HEK293 (cell line): ENCODE results near the gene PTCSC3.

Source experiments
- CTCF ChIA-PET: fragments of 350-600 bp; formaldehyde crosslinking; extraction: SDS; loops from one replicate; lab custom pipeline; 2021; ENCODE audit warnings: antibody characterized with exemption; lab: Yijun Ruan, JAX
- POLR2A ChIA-PET: fragments of 300-600 bp; formaldehyde crosslinking; extraction: SDS; loops from one replicate; lab custom pipeline; 2020; ENCODE audit warnings: antibody characterized with exemption, inconsistent platforms; lab: Yijun Ruan, JAX
- H3K27ac ChIP-seq: fragments of 200-500 bp; sonication (Bioruptor generic); 2 replicates; pipeline ENCODE4 v1.5.1; 2014; ENCODE audit warnings: low read depth, low read length, control low read depth, inconsistent platforms; ENCODE audit errors: extremely low read depth
- H3K36me3 ChIP-seq, 2 experiments: fragments of 200-500 bp in 1 of 2; sonication (Bioruptor generic) in 1 of 2; 1 replicate in 1 of 2; 2 replicates in 1 of 2; pipeline ENCODE4 v1.5.1; 2014 to 2017; ENCODE audit warnings: inconsistent platforms in 2 of 2, low read length in 2 of 2; ENCODE audit not compliant: control insufficient read depth in 2 of 2, insufficient read depth in 1 of 2
- H3K4me1 ChIP-seq: fragments of 200-500 bp; sonication (Bioruptor generic); 2 replicates; pipeline ENCODE4 v1.5.1; 2014; ENCODE audit warnings: mild to moderate bottlenecking, low read length, inconsistent platforms; ENCODE audit not compliant: control insufficient read depth, insufficient read depth
- H3K4me3 ChIP-seq: 2 replicates; pipeline ENCODE4 v1.5.1; 2011; ENCODE audit warnings: low read depth, mild to moderate bottlenecking, control low read depth, low read length, moderate library complexity
- H3K9me3 ChIP-seq: fragments of 200-500 bp; sonication (Bioruptor generic); 2 replicates; pipeline ENCODE4 v1.5.1; 2014; ENCODE audit warnings: low read depth, low read length, inconsistent platforms; ENCODE audit not compliant: control insufficient read depth, insufficient read depth
- GLI2 ChIP-seq: fragments of 450-650 bp; formaldehyde crosslinking; IDR thresholded peaks from 2 replicates; pipeline ENCODE4; 2017; ENCODE audit warnings: missing biosample characterization, missing genetic modification characterization, low read depth, borderline replicate concordance
- KLF8 ChIP-seq: fragments of 450-650 bp; formaldehyde crosslinking; IDR thresholded peaks from 2 replicates; pipeline ENCODE4 v1.5.1; 2016; ENCODE audit warnings: missing biosample characterization, missing genetic modification characterization
- MEIS1 ChIP-seq: sonication (generic); formaldehyde crosslinking; IDR thresholded peaks from 2 replicates; pipeline ENCODE4 v1.8.1; 2022; ENCODE audit warnings: missing genetic modification reagents, mild to moderate bottlenecking, borderline replicate concordance
- ZBTB8A ChIP-seq: fragments of 450-650 bp; formaldehyde crosslinking; IDR thresholded peaks from 2 replicates; pipeline ENCODE4 v1.5.1; 2016; ENCODE audit warnings: missing biosample characterization, missing genetic modification characterization
- ZNF2 ChIP-seq: fragments of 450-650 bp; formaldehyde crosslinking; IDR thresholded peaks from 2 replicates; pipeline ENCODE4 v1.5.1; 2016; ENCODE audit warnings: missing biosample characterization, missing genetic modification characterization
- ZNF239 ChIP-seq: fragments of 450-650 bp; formaldehyde crosslinking; IDR thresholded peaks from 2 replicates; pipeline ENCODE4 v1.5.1; 2016; ENCODE audit warnings: missing biosample characterization, missing genetic modification characterization
- ZNF274 ChIP-seq, 2 experiments: fragments of 200-500 bp in 1 of 2; fragments of 450-650 bp in 1 of 2; sonication (Bioruptor generic) in 1 of 2; formaldehyde crosslinking in 1 of 2; IDR thresholded peaks; 2 replicates each; pipeline versions ENCODE4 v1.5.1 to v1.6.1; 2014 to 2016; ENCODE audit warnings: borderline replicate concordance in 1 of 2, inconsistent platforms in 1 of 2, low read length in 1 of 2, missing biosample characterization in 1 of 2, missing genetic modification characterization in 1 of 2
- ZNF350 ChIP-seq: fragments of 450-650 bp; formaldehyde crosslinking; IDR thresholded peaks from 2 replicates; pipeline ENCODE4 v1.5.0; 2017; ENCODE audit warnings: missing biosample characterization, mild to moderate bottlenecking, missing genetic modification characterization
- ZNF366 ChIP-seq: fragments of 450-650 bp; formaldehyde crosslinking; conservative IDR thresholded peaks from 2 replicates; pipeline ENCODE4 v1.5.1; 2016; ENCODE audit warnings: missing biosample characterization, missing genetic modification characterization
- ZNF555 ChIP-seq: fragments of 450-650 bp; formaldehyde crosslinking; conservative IDR thresholded peaks from 2 replicates; pipeline ENCODE4 v1.5.1; 2017; ENCODE audit warnings: missing biosample characterization, mild to moderate bottlenecking, missing genetic modification characterization, inconsistent platforms
- ZNF561 ChIP-seq: fragments of 450-650 bp; IDR thresholded peaks from 2 replicates; pipeline ENCODE4 v1.5.1; 2018; ENCODE audit warnings: missing biosample characterization, missing genetic modification characterization, borderline replicate concordance
- ZNF791 ChIP-seq: fragments of 450-650 bp; formaldehyde crosslinking; IDR thresholded peaks from 2 replicates; pipeline ENCODE4 v1.5.1; 2016; ENCODE audit warnings: missing biosample characterization, missing genetic modification characterization
- ZXDB ChIP-seq: fragments of 450-650 bp; formaldehyde crosslinking; IDR thresholded peaks from 2 replicates; pipeline ENCODE4 v1.5.1; 2016; ENCODE audit warnings: missing biosample characterization, missing genetic modification characterization
- TF ChIP-seq, protein P1 (sequence below): fragments of 450-650 bp; formaldehyde crosslinking; IDR thresholded peaks from 2 replicates; pipeline ENCODE4 v1.5.1; 2017; ENCODE audit warnings: missing biosample characterization, missing genetic modification characterization
- TF ChIP-seq, protein P2 (sequence below): fragments of 450-650 bp; formaldehyde crosslinking; IDR thresholded peaks from 2 replicates; pipeline ENCODE4 v1.5.1; 2016; ENCODE audit warnings: missing biosample characterization, missing genetic modification characterization, low read depth
- TF ChIP-seq, protein P3 (sequence below): fragments of 450-650 bp; formaldehyde crosslinking; IDR thresholded peaks from 2 replicates; pipeline ENCODE4 v1.5.1; 2016; ENCODE audit warnings: missing biosample characterization, missing genetic modification characterization
- TF ChIP-seq, protein P4 (sequence below): fragments of 450-650 bp; formaldehyde crosslinking; IDR thresholded peaks from 2 replicates; pipeline ENCODE4 v1.5.1; 2017; ENCODE audit warnings: missing biosample characterization, missing genetic modification characterization
- TF ChIP-seq, protein P5 (sequence below): fragments of 450-650 bp; formaldehyde crosslinking; IDR thresholded peaks from 2 replicates; pipeline ENCODE4 v1.5.1; 2016; ENCODE audit warnings: missing biosample characterization, missing genetic modification characterization

PTCSC3 gene

DNA sequence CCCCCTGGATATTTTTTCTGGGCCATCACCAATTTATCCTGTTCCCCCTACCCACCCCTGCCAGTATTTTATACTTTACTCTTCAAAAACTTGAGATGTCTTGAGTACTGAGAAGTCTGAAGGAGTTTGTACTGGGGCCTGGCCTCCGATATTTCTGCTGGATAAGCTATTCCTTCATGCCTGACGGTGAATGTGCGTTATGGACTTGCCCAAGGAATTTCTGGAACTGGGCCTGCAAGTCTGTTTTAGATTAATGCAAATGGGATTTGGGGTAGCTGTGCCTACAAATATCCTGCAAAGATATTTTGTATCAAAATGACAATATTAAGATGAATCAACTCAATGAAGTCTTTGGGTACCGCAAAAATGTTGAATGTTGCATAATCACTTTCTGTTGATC lies at the start of gene PTCSC3:
Gene PTCSC3 (minus strand): TSS at position 199 of the 400 bp plus-strand sequence.
- CTCF ChIA-PET = no interaction called here

DNA sequence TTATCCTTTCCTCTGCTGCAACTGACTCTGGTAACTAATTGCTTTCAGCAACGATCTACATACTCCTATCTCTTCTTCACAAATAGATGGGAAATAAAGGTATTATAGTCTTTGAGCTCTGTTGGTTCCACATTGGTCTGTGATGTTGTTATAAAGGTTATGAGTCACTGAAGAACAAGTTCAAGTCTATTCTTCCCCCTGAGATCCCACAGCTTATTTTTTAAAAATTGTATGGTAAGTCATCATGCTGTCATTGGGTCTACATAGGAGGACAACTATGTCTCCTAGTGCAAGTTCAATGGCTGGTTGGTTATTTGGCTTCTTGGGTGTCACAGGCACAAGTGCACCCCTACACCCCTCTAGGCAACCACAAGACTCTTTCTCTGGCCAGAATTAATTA lies 49.6 kb upstream of the PTCSC3 start:
- peaks cover 2% of the 10 kb centered on the region; the same call in 1 of the 2 replicates for H3K4me1 ChIP-seq
- H3K4me3 ChIP-seq = no peak overlapping the region
- ChIA-PET POLR2A (no interaction called here), CTCF (interaction anchor here (1.2 kb wide), 1 partner anchor 155 kb away, joined by 4 read pairs; no protein-coding TSS in a partner anchor)
- no peaks in the 10 kb centered on the region for H3K36me3 ChIP-seq
- TF ChIP-seq GLI2 (tag by site-specific recombination) (no peak), ZXDB (tag by site-specific recombination) (no peak), ZNF555 (tag by site-specific recombination) (no peak), ZNF239 (tag by site-specific recombination) (no peak), ZNF350 (tag by site-specific recombination) (no peak), ZNF274 (IDR thresholded peaks at IDR 0.05; ENCODE audit: low read length) (no peak), ZNF274 (tag by site-specific recombination; IDR thresholded peaks at IDR 0.05; ENCODE audit: borderline replicate concordance) (no peak), KLF8 (tag by site-specific recombination) (no peak), ZNF366 (tag by site-specific recombination) (no peak), ZBTB8A (tag by site-specific recombination) (no peak), ZNF561 (tag by site-specific recombination) (no peak), ZNF791 (no peak), MEIS1 (CRISPR knock-in tag) (no peak)
- TF ChIP-seq, protein P1, sequence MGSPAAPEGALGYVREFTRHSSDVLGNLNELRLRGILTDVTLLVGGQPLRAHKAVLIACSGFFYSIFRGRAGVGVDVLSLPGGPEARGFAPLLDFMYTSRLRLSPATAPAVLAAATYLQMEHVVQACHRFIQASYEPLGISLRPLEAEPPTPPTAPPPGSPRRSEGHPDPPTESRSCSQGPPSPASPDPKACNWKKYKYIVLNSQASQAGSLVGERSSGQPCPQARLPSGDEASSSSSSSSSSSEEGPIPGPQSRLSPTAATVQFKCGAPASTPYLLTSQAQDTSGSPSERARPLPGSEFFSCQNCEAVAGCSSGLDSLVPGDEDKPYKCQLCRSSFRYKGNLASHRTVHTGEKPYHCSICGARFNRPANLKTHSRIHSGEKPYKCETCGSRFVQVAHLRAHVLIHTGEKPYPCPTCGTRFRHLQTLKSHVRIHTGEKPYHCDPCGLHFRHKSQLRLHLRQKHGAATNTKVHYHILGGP (tag by site-specific recombination) = no peak
- TF ChIP-seq, protein P2, sequence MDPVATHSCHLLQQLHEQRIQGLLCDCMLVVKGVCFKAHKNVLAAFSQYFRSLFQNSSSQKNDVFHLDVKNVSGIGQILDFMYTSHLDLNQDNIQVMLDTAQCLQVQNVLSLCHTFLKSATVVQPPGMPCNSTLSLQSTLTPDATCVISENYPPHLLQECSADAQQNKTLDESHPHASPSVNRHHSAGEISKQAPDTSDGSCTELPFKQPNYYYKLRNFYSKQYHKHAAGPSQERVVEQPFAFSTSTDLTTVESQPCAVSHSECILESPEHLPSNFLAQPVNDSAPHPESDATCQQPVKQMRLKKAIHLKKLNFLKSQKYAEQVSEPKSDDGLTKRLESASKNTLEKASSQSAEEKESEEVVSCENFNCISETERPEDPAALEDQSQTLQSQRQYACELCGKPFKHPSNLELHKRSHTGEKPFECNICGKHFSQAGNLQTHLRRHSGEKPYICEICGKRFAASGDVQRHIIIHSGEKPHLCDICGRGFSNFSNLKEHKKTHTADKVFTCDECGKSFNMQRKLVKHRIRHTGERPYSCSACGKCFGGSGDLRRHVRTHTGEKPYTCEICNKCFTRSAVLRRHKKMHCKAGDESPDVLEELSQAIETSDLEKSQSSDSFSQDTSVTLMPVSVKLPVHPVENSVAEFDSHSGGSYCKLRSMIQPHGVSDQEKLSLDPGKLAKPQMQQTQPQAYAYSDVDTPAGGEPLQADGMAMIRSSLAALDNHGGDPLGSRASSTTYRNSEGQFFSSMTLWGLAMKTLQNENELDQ (tag by site-specific recombination) = no peak
- TF ChIP-seq, protein P3, sequence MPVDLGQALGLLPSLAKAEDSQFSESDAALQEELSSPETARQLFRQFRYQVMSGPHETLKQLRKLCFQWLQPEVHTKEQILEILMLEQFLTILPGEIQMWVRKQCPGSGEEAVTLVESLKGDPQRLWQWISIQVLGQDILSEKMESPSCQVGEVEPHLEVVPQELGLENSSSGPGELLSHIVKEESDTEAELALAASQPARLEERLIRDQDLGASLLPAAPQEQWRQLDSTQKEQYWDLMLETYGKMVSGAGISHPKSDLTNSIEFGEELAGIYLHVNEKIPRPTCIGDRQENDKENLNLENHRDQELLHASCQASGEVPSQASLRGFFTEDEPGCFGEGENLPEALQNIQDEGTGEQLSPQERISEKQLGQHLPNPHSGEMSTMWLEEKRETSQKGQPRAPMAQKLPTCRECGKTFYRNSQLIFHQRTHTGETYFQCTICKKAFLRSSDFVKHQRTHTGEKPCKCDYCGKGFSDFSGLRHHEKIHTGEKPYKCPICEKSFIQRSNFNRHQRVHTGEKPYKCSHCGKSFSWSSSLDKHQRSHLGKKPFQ (tag by site-specific recombination) = no peak
- TF ChIP-seq, protein P4, sequence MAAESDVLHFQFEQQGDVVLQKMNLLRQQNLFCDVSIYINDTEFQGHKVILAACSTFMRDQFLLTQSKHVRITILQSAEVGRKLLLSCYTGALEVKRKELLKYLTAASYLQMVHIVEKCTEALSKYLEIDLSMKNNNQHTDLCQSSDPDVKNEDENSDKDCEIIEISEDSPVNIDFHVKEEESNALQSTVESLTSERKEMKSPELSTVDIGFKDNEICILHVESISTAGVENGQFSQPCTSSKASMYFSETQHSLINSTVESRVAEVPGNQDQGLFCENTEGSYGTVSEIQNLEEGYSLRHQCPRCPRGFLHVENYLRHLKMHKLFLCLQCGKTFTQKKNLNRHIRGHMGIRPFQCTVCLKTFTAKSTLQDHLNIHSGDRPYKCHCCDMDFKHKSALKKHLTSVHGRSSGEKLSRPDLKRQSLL (tag by site-specific recombination) = no peak
- H3K27ac ChIP-seq = no peak overlapping the region
- H3K9me3 ChIP-seq = no peaks in the 10 kb centered on the region

More for the DNA sequence above, at the start of gene PTCSC3:
- POLR2A ChIA-PET = no interaction called here
- Histone ChIP-seq H3K9me3 (no peaks in the 10 kb centered on the region), H3K4me3 (no peak within 1 kb of the TSS), H3K4me1 (no peaks in the 10 kb centered on the region), H3K27ac (no peak within 1 kb of the TSS), H3K36me3 (no peaks in the 10 kb centered on the region)
- TF ChIP-seq, protein P5, sequence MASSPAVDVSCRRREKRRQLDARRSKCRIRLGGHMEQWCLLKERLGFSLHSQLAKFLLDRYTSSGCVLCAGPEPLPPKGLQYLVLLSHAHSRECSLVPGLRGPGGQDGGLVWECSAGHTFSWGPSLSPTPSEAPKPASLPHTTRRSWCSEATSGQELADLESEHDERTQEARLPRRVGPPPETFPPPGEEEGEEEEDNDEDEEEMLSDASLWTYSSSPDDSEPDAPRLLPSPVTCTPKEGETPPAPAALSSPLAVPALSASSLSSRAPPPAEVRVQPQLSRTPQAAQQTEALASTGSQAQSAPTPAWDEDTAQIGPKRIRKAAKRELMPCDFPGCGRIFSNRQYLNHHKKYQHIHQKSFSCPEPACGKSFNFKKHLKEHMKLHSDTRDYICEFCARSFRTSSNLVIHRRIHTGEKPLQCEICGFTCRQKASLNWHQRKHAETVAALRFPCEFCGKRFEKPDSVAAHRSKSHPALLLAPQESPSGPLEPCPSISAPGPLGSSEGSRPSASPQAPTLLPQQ (tag by site-specific recombination) = no peak
- TF ChIP-seq ZNF2 (tag by site-specific recombination) = no peak
